MV-4-11 (cell line): ENCODE results near the gene ANKIB1.
"Not testable (repeated sequence)": the region's sequence is repeated elsewhere in the genome, so short reads cannot be mapped to it uniquely, and the experiment has no call there.

Experiments used
- DNase-seq: peaks from one replicate; lab custom pipeline; 2025; lab: John Stamatoyannopoulos, UW

The ANKIB1 gene

GRCh38 chr7:92332782-92333181, 87.0 kb downstream of the ANKIB1 start:
- DNase-seq = no peak

GRCh38 chr7:92333866-92334265, 88.1 kb downstream of the ANKIB1 start:
- no peak for DNase-seq

- DNase-seq = no peak
Measured at GRCh38 chr7:92335574-92335973, 89.8 kb downstream of the ANKIB1 start.

- DNase-seq = no peak
Measured at GRCh38 chr7:92336662-92337340, 91.0 kb downstream of the ANKIB1 start.

GRCh38 chr7:92340016-92340415, 94.2 kb downstream of the ANKIB1 start:
- DNase-seq = no peak

- no peak for DNase-seq
Measured at GRCh38 chr7:92343714-92344113, 97.9 kb downstream of the ANKIB1 start.

- no peak for DNase-seq
Measured at GRCh38 chr7:92352009-92352408, 106.2 kb downstream of the ANKIB1 start.

GRCh38 chr7:92354214-92354613, 108.4 kb downstream of the ANKIB1 start:
- DNase-seq = no peak

GRCh38 chr7:92356406-92356805, 110.6 kb downstream of the ANKIB1 start:
- DNase-seq = no peak

GRCh38 chr7:92357260-92357659, 111.5 kb downstream of the ANKIB1 start:
- DNase-seq = no peak

- DNase-seq = not testable (repeated sequence)
Measured at GRCh38 chr7:92359179-92359578, 113.4 kb downstream of the ANKIB1 start.

GRCh38 chr7:92359801-92360200, 114.0 kb downstream of the ANKIB1 start:
- no peak for DNase-seq

- no peak for DNase-seq
Measured at GRCh38 chr7:92360387-92360786, 114.6 kb downstream of the ANKIB1 start.

- no peak for DNase-seq
Measured at GRCh38 chr7:92362131-92362530, 116.4 kb downstream of the ANKIB1 start.

- no peak for DNase-seq
Measured at GRCh38 chr7:92366730-92367129, 121.0 kb downstream of the ANKIB1 start.

- DNase-seq = no peak
Measured at GRCh38 chr7:92368741-92369140, 123.0 kb downstream of the ANKIB1 start.

- no peak for DNase-seq
Measured at GRCh38 chr7:92375013-92375412, 129.2 kb downstream of the ANKIB1 start.

GRCh38 chr7:92391071-92391470, 145.3 kb downstream of the ANKIB1 start:
- no peak for DNase-seq

- no peak for DNase-seq
Measured at GRCh38 chr7:92397542-92397941, 151.8 kb downstream of the ANKIB1 start.

GRCh38 chr7:92400013-92400412, 154.2 kb downstream of the ANKIB1 start:
- DNase-seq = no peak

- DNase-seq = no peak
Measured at GRCh38 chr7:92402920-92403759, 157.4 kb downstream of the ANKIB1 start.

- no peak for DNase-seq
Measured at GRCh38 chr7:92403760-92404074, 157.9 kb downstream of the ANKIB1 start.

GRCh38 chr7:92404170-92404614, 158.4 kb downstream of the ANKIB1 start:
- peak; percentile 95 for DNase-seq

GRCh38 chr7:92409357-92409756, 163.6 kb downstream of the ANKIB1 start:
- no peak for DNase-seq
